B cell (primary cell): ENCODE data around the gene EXOC6B.

Experiments
- EZH2 ChIP-seq: IDR thresholded peaks from 2 replicates; pipeline ENCODE4 v1.6.1; 2012; ENCODE audit warnings: borderline replicate concordance, low read depth, mild to moderate bottlenecking, moderate library complexity, low read length; ENCODE audit not compliant: insufficient read depth, poor library complexity, severe bottlenecking
- TF ChIP-seq, protein P1 (sequence below): fragments of 200-600 bp; IDR thresholded peaks from one replicate; pipeline ENCODE4 v1.8.0; 2022; ENCODE audit warnings: antibody characterized with exemption, mild to moderate bottlenecking

DNA sequence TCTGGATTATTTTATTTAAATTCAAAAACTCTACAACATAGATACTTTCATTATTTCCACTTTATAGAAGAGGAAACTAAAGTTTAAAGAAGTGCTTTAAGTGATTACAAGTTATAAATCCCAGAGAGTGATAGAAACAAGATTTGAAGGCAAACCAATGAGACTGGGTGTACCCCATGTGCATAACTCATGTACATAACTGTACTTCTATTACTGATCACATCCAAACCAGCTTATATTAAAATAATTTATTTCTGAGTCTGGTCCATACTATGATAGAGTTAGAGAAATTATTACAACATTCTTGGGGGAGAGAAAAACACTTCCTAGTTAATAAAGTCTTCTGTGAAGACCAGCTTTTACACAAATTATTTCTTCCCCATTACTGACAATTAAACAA is 221.4 kb downstream of the EXOC6B start:
- TF ChIP-seq, protein P1, sequence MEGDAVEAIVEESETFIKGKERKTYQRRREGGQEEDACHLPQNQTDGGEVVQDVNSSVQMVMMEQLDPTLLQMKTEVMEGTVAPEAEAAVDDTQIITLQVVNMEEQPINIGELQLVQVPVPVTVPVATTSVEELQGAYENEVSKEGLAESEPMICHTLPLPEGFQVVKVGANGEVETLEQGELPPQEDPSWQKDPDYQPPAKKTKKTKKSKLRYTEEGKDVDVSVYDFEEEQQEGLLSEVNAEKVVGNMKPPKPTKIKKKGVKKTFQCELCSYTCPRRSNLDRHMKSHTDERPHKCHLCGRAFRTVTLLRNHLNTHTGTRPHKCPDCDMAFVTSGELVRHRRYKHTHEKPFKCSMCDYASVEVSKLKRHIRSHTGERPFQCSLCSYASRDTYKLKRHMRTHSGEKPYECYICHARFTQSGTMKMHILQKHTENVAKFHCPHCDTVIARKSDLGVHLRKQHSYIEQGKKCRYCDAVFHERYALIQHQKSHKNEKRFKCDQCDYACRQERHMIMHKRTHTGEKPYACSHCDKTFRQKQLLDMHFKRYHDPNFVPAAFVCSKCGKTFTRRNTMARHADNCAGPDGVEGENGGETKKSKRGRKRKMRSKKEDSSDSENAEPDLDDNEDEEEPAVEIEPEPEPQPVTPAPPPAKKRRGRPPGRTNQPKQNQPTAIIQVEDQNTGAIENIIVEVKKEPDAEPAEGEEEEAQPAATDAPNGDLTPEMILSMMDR = no peak
- TF ChIP-seq EZH2 = no peak
